NT2/D1 (cell line): Measurements from ENCODE around the gene DEUP1.

Source experiments
- YY1 ChIP-seq: IDR thresholded peaks from 2 replicates; pipeline ENCODE4 v1.6.1; 2011; ENCODE audit not compliant: insufficient read length, insufficient read depth
- ZNF274 ChIP-seq: IDR thresholded peaks from 2 replicates; pipeline ENCODE4 v1.6.1; 2011; ENCODE audit warnings: mild to moderate bottlenecking, low read depth, low read length

- TF ChIP-seq YY1 (no peak), ZNF274 (no peak)
Measured at GRCh38 chr11:93458286-93458685, 127.7 kb downstream of the DEUP1 start.
